Transverse colon (tissue), 4 donors: ENCODE results near the gene IRS2.

Experiments
- POLR2A ChIP-seq: fragments of 450-650 bp; IDR thresholded peaks from one replicate; pipeline ENCODE4 v1.6.1; 2016; ENCODE audit warnings: antibody characterized with exemption, mild to moderate bottlenecking, moderate library complexity
- POLR2AphosphoS5 ChIP-seq, 3 donors: sonication (generic); formaldehyde crosslinking; IDR thresholded peaks; one replicate each; pipeline ENCODE4 v1.6.1; 2016; ENCODE audit warnings: antibody characterized with exemption in 3 of 3
- TF ChIP-seq, protein P1 (sequence below), 5 experiments: fragments of 200-600 bp in 3 of 5; fragments of 450-650 bp in 2 of 5; sonication (generic) in 3 of 5; IDR thresholded peaks; 1 replicate in 2 of 5; 2 replicates in 3 of 5; pipeline ENCODE4 v1.5.1; 2016 to 2017; ENCODE audit warnings: antibody characterized with exemption in 5 of 5, inconsistent platforms in 3 of 5, mild to moderate bottlenecking in 2 of 5, moderate library complexity in 1 of 5

DNA sequence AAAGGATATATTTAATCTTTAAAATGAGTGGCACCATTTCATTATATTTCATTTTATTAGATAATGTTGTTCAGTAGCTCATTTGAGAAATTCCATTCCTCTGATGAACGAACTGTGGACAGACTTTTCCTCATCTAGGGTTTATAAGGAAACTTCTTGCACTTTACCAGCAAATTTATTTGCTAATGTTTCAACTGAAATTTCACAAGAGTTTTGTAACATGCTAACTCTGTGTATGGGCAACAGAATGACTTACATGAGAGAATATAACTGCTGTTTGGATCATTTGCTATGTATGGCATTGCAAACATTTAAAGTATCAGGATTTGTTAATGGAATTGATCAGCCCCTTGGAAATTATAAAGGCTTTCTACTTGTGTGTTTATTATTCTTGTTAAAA, 3.7 kb upstream of the IRS2 start:
- TF ChIP-seq, protein P1, sequence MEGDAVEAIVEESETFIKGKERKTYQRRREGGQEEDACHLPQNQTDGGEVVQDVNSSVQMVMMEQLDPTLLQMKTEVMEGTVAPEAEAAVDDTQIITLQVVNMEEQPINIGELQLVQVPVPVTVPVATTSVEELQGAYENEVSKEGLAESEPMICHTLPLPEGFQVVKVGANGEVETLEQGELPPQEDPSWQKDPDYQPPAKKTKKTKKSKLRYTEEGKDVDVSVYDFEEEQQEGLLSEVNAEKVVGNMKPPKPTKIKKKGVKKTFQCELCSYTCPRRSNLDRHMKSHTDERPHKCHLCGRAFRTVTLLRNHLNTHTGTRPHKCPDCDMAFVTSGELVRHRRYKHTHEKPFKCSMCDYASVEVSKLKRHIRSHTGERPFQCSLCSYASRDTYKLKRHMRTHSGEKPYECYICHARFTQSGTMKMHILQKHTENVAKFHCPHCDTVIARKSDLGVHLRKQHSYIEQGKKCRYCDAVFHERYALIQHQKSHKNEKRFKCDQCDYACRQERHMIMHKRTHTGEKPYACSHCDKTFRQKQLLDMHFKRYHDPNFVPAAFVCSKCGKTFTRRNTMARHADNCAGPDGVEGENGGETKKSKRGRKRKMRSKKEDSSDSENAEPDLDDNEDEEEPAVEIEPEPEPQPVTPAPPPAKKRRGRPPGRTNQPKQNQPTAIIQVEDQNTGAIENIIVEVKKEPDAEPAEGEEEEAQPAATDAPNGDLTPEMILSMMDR (IDR thresholded peaks at IDR 0.05), result no peak
- no peak for TF ChIP-seq POLR2AphosphoS5 (IDR thresholded peaks at IDR 0.05)
- TF ChIP-seq POLR2A, result no peak
